GM21447 (cell line): Measurements from ENCODE around the gene REM1.
A peak's percentile ranks its signal among the peaks of the same experiment; 100 is the strongest.
"Not testable (repeated sequence)": the region's sequence is repeated elsewhere in the genome, so short reads cannot be mapped to it uniquely, and the experiment has no call there.

Experiments used
- ATAC-seq: cut with Tn5 transposase; IDR thresholded peaks from one replicate; pipeline ENCODE4 v1.9.1; 2021; ENCODE audit not compliant: unreplicated experiment

REM1 gene

DNA sequence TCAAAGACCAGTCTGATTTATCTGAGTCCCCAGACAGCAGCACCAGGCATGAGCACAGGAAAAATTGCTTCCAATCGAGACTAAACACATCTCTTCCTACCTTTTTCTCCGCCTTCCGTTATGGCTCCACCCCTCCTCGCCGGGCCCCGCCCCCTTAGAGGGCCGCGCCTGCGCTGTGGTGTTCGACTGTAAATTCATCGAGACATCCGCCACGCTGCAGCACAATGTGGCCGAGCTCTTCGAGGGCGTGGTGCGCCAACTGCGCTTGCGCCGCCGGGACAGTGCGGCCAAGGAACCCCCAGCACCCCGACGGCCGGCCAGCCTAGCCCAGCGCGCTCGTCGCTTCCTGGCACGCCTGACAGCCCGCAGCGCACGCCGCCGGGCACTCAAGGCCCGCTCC lies 8.9 kb downstream of the REM1 start:
- no peak for ATAC-seq

DNA sequence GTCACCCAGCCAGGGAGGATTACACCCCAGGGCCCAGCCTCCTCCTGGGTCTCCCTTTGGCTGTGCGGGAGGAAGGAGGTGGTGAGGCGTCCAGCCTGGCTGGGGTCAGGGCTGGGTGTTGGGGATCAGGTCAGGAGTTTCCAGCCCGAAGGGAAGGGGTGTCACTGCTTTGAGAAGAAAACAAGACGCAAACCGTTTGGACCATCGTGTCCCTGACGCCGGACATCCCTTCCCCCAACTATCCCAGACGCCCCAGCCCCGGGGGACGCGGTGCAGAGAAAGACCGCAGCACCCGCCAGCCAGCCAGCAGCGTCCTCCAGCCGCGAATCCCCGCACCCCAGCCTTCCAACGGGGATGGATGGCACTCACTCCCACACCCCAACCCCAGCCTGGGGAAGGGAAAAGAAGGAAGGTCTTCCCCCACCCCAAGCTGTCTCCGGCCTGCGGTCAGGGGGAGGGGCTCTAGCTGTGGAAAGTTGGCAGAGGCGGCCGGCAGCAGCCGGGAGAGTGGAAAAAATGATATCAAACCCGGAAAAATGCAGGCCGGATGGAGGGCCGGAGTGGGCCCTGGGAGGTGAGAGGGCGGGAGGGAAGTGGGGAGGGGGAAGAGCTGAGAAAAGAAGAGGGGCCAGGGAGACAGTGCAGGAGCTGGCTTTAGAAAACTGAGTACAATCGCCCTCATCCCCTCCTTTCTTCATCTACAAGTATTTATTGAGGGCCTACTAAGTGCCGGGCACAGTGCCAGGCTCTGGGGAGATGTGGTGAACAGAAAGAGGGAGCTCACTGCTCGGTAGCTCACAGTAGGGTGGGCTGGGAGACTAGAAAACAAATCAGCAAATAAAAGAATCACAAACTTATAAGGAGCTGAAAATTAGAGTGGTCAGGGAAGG lies 10.6 kb downstream of the REM1 start:
- no peak for ATAC-seq

DNA sequence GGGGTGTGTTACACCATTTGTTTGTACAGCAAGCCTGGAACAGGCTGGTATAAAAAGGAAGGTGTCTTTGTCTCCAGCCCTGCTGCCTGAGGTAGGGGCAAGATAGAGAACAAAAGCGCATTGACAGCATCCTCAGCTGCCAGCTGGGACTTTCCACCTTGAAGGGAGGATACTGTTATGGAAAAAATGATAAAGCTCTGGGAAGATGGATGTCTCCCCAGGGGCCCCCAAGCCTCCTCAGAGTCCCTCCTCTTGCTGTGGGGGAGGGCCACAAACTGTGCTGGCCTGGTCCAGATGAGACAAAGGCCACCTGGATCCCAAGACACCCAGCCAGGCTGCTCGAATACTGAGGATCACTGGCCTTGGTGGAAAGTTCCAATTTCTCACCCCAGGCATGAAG lies 13.0 kb downstream of the REM1 start:
- ATAC-seq: no peak

DNA sequence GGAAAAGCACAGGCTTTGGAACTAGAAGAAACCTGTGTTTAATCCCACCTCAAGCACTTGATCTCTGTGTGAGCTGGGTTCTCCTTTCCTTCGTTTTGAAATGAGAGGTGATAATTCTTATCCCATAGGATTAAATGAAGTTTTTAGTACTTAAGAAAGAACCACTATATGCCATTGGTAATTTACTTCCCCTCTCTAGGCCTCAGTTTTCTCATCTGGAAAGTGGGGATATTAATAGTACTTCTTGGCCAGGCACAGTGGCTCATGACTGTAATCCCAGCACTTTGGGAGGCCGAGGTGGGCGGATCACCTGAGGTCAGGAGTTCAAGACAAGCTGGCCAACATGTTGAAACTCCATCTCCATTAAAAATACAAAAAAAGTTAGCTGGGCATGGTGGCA lies 14.1 kb downstream of the REM1 start:
- no peak for ATAC-seq

DNA sequence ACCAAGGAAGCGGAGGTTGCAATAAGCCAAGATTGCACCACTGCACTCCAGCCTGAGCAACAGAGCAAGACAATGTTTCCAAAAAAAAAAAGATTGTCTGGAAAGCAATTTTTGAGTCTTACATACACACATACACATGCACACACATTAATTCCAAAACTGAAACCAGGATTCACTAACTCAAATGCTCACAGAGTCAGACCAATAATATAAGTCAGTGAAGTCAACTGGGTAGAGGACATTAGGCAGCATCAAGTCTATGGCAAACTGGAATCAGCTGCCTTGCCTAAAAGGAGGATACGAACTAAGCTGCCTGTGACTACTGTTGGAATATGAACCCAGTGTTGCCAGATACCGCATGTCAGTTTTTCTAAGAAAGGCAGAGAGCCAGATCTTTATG lies 15.7 kb downstream of the REM1 start:
- no peak for ATAC-seq

DNA sequence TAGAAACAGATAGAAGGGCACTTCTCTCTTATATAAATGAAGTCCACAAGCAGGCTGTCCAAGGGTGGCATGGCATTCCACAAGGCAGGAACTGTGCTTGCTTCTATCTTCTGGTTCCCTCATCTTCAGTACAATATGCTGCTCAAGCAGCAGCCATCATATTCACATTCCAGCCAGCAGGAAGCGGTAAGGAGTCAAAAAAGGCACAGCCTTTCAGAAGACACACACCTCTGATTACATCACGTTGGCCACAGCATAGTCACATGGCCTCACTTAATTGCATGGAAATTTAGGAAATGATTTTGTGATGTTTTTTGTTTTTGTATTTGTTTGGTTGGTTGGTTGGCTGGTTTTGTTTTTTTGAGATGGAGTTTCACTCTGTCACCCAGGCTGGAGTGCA lies 19.0 kb downstream of the REM1 start:
- ATAC-seq: no peak

DNA sequence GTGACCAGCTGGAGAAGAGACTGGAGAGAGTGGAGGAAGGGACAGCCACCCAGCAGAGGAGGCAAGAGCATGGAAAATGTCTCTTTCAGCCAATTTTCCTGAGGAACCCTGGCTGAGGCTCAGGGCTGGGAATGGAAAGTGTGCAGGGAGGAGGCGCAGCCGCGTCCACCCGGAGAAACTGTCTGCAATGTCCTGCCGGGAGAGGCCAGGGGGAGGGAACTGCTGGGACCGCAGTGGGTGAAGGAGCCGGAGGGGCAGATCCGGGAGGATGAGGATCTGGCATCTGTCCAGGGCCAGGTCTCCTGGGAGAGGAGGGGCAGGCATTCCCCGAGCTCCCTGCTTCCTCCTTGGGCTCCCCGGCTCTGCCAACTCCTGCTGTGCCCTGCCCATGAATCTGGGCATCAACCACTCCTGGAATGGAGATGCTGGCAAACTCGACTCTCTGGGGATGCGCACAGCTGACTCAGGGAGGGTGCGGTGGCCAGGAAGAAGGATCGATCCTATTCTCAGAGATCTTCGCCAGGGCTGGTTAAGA lies 21.7 kb downstream of the REM1 start:
- ATAC-seq: no peak

DNA sequence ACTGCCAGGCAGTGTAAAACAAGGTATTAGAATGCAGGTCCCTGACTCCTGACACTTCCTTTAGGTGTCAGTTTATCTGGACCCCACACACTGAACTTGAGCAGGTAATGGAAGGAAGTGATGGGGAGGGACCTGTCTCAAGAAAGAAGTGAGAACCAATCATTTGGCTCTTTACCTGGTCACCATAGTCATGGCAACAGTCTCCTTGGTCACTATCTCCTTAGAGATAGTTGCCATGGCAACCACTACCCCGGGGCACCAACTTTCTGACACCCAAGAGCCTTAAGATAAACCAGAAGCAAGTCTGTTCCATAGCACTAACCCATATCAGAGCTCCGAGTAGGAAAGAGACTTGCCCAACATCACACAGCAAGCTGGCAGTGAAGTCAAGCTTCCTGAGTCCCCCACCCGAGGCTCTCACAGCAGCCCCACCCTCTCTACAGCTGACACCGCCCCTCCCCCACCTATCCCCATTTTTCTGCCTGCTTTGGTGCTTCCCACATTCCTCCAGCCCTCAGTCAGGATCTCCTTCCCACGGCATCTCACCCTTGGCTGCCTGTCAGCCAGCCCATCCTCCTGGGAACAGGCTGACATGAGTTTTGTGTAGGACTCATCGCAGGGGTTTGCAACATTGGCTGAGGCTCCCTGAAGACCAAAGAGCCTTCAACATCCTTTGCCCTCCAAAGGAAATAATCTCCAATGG lies 22.9 kb downstream of the REM1 start:
- ATAC-seq: no peak

DNA sequence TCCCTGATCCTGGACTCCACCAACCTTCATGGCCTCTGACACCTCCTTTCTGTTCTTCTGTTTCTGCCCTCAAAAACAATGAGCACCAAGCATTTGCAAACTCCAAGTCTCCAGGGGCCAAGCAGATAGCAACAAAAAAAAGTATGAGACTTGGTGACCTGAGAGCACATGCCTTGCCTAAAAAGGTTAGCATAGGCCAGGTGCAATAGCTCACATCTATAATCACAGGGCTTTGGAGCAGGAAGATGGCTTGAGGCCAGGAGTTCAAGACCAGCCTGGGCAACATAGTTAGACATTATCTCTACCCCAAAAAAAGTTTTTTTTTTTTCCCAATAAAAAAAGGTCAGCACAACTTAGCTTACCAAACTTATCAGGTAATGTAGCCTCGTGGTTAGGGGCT lies 25.4 kb downstream of the REM1 start:
- ATAC-seq: no peak

DNA sequence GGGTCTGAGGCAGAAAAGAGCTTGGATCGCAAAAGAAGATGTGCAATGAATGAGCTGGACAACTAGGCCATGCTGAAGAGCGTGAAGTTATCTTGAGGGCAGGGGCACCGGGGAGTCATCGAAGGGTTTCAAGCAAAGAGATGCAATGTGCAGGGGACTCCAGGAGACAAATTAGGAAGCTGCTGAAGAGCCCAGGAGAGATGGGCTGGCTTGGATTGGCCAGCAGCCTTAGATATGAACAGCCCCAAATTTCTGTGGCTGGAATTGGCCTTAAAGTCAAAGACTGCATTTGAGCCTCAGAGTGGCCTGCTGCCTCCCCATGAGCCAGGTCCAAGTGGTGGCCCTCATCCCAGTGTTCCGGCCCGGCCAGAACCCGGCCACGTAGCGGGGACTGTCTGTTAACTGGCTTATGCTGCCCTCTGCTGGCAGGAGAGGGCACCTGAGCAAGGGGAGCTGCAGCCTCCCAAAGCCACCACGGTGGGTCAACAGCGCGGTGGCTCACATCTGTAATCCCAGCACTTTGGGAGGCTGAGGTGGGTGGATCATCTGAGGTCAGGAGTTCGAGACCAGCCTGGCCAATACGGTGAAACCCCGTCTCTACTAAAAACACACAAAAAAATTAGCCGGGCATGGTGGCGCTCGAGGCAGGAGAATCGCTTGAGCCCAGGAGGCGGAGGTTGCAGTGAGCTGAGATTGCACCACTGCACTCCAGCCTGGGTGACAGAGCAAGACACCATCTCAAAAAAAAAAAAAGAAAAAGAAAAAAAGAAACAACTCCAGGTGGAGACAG lies 28.0 kb downstream of the REM1 start:
- ATAC-seq: peak; percentile 84

DNA sequence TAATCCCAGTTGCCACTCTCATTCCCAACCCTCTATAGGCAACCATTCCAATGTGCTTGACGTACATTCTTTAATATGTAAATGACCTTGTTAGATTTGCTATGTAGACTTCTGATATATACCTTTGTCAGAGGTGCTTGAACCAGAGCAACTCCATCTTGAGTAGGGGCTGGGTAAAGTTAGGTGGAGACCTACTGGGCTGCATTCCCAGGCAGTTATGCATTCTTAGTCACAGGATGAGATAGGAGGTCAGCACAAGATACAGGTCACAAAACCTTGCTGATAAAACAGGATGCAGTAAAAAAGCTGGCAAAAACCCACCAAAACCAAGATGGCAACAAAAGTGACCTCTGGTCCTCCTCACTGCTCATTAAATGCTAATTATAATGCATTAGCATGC lies 30.8 kb downstream of the REM1 start:
- no peak for ATAC-seq

DNA sequence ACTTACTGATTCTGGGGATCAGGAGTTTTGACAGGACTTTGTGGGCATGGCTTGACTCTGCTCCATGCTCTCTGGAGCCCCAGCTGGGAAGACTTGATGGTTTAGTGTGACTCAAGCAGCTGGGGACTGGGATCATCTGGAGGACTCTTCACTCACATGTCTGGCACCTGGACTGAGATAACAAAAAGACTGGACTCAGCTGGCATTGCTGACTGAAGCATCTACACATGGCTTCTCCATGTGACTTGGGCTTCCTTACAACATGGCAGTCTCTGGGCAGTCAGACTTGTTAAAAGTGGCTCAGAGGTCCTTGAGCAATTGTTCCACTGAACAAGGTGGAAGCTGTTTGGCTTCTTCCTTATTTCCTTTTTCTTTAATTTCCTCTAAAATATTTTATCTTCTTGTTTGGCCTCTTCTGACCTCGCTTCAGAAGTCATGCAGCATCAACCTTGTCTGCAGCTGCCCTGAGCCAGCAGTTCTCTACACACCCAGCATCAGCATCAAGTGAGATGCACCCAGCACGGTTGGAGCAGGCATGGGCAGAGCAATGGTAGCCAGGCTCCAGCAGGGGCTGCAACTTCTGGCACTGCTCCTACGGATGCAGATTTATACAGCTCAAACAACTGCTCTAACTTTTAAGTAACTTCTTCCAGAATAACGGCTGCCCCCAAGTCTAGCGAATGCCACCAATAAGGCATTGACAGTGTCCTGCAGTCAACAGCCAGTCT lies 33.6 kb downstream of the REM1 start:
- ATAC-seq: no peak

DNA sequence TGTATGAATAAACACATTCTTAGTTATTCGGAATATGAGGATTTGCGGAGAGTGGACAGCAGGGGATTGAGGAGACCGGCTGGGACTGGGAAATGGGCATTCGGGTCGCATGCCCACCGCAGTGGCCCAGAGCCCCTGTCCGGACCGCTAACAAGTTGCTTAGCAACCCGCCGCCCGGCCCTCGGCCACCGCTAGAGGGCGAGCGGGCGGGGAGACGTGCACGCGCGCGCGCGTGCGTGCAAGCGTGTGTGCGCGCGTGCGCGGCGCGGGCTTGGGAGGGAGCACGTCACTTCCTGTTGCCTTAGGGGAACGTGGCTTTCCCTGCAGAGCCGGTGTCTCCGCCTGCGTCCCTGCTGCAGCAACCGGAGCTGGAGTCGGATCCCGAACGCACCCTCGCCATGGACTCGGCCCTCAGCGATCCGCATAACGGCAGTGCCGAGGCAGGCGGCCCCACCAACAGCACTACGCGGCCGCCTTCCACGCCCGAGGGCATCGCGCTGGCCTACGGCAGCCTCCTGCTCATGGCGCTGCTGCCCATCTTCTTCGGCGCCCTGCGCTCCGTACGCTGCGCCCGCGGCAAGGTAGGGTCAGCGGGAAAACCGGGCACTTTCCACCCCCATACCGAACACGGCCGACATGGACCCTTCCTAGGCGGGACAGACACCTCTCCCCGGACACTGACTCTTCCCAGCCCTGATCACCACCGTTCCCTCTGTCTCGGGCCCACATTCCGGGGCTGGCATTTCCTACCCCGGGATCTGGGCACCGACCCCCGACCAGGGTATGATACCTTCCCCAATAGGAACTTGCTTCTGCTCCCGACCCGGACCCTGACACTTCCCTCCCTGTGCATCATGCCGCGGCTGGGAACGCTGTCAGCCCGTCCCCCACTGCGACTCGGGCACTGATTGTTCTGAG lies 39.3 kb downstream of the REM1 start, which contains the start of gene HM13:
HM13 (plus strand) TSS at position 289 of the 918 bp plus-strand sequence; CDS start at position 399, 110 bp downstream.
- peak; percentile 85 for ATAC-seq

DNA sequence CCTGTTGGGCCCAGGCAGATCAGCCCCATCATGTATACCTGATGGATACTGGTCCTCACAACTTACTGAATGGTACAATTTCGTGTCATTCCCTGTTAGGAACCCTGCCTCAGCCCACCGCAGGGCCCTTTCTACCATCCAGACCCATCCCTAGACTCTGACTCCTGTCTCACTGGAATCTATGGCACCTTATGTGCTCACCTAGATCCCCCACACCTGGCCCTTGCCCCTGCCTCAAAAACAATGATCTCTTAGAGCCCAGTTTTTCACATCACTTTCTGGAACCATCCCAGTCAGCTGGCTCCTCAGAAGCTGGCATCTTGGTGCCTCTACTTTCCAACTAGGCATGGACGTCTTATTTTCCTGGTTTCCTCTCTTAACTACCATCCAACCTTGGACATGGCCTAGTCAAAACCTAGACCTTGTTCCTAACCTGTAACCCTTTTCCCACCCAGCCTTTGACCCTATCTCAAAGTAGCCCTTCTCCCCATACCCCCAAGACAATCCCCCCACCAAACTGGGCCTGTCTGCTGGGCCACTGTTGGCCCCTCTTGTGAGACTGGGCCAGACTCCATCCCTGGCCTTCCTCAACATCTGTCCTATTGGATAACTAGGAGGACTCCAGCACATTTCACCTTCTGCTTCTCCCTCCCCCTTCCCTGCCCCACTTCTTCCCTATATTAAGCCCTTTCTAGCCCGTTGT lies 40.1 kb downstream of the REM1 start:
- ATAC-seq: no peak

DNA sequence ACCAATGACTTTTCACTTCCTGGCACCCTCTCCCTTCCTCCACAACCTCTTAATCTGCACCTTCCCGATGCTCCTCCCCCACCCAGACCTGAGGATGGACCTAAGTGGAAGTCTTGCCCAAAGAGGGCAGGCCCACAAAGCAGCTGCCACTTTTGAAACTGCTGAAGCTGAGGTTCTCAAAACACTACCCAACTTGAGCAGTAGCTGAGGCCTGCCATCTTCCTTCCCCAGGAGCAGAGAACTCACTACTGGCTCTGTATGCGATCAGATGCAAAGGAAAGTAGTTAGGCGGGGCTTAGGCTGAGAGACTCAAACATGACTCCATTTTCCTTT lies 40.7 kb downstream of the REM1 start:
- ATAC-seq: no peak

DNA sequence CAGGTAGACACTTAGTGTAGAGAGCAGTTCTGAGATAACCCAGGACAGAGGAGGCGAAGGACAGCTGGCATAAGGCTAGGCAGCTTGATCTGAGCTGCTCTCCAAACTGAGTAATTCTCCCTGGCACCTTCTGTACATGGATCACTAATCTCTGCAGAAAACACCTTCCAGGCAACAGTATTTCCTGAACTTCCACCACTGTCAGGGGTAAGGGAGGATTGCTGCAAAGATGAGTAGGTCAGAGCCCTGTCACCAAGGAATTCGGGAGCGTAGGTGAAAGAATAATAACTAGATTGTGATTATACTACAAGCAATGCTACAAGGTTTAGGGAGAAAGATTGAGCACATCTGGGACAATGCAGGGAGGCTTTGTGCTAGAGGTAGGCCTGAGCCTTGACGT lies 41.1 kb downstream of the REM1 start:
- ATAC-seq: no peak

DNA sequence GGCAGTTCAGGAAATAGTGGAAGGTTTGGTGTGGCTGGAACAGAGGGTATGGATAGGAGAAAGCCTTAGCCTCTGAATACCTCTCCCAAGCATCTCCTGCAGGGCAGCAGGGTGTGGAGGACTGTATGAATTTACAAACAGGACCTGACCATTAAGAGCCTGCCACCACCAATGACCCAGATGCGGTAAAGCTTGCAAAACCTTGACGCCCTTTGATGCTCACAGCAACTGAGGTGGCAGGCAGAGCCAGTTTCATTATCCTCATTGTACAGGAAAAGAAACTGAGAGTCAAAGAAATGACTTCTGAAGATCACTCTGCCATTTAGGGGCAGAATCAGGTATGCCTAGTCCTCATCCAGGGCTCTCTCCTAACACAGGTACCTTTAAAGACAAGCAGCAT lies 41.6 kb downstream of the REM1 start:
- ATAC-seq: no peak

DNA sequence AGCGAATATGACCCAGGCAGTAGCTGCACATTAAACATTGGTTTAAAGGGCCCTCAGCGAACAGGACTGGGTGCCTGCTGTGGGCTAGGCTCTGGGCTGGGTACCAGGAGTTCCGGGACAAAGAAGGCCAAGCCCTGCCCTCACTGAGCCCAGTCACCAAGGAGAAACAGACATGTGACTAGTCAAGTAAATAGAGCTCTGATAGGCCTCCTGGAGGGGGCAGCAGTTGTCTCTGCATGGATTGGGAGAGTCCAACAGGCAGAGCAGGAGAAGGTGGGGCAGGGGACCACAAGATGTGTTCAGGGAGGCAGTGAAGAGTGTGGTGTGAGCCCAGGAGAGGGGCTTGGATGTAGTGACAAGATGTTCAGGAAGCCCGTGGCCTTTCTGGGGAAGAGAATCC lies 42.3 kb downstream of the REM1 start:
- ATAC-seq: no peak

DNA sequence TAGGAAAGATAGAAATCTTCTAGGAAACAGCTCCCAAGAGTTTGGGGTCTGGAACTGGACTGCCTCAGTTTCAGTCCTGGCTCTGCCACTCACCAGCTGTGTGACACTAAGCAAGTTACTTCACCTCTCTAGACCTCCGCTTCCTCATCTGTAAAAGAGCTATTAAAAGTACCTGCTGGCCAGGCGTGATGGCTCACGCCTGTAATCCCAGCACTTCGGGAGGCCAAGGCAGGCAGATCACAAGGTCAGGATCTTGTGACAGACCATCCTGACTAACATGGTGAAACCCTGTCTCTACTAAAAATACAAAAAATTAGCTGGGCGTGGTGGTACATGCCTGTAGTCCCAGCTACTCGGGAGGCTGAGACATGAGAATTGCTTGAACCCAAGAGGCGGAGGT lies 46.2 kb downstream of the REM1 start:
- ATAC-seq: not testable (repeated sequence)
